T-helper 1 cell (primary cell): Measurements from ENCODE around the gene IMPA2.
"Not testable (repeated sequence)": the region's sequence is repeated elsewhere in the genome, so short reads cannot be mapped to it uniquely, and the experiment has no call there.

Source experiments
- DNase-seq, 5 donors: peaks; one replicate each; pipeline ENCODE4 v3.0.0-alpha.2; 2012 to 2020

IMPA2 gene

GRCh38 chr18:12052866-12053265 is 71.6 kb downstream of the IMPA2 start:
- DNase-seq = no peak

GRCh38 chr18:12053289-12053688 is 72.0 kb downstream of the IMPA2 start:
- DNase-seq = no peak

GRCh38 chr18:12056034-12056883 is 75.0 kb downstream of the IMPA2 start:
- DNase-seq = no peak

GRCh38 chr18:12056884-12057402 is 75.6 kb downstream of the IMPA2 start:
- no peak for DNase-seq

GRCh38 chr18:12057419-12058039 is 76.2 kb downstream of the IMPA2 start:
- no peak for DNase-seq

- DNase-seq = no peak
Measured at GRCh38 chr18:12059334-12060181, 78.3 kb downstream of the IMPA2 start.

GRCh38 chr18:12060182-12060870 is 79.0 kb downstream of the IMPA2 start:
- DNase-seq = no peak

- DNase-seq = no peak
Measured at GRCh38 chr18:12061685-12062084, 80.4 kb downstream of the IMPA2 start.

- DNase-seq = no peak
Measured at GRCh38 chr18:12062974-12063373, 81.7 kb downstream of the IMPA2 start.

GRCh38 chr18:12064086-12064763 is 82.9 kb downstream of the IMPA2 start:
- no peak for DNase-seq

GRCh38 chr18:12065397-12065796 is 84.1 kb downstream of the IMPA2 start:
- DNase-seq = no peak

- no peak for DNase-seq
Measured at GRCh38 chr18:12066910-12067511, 85.7 kb downstream of the IMPA2 start.

GRCh38 chr18:12067671-12068070 is 86.4 kb downstream of the IMPA2 start:
- DNase-seq = no peak

GRCh38 chr18:12068316-12068949 is 87.1 kb downstream of the IMPA2 start:
- DNase-seq = not testable (repeated sequence)

- no peak for DNase-seq
Measured at GRCh38 chr18:12068950-12069320, 87.6 kb downstream of the IMPA2 start.

GRCh38 chr18:12071066-12071465 is 89.8 kb downstream of the IMPA2 start:
- not testable (repeated sequence) for DNase-seq

- no peak for DNase-seq
Measured at GRCh38 chr18:12072996-12073395, 91.7 kb downstream of the IMPA2 start.

GRCh38 chr18:12074736-12075135 is 93.4 kb downstream of the IMPA2 start:
- DNase-seq = no peak

- DNase-seq = no peak
Measured at GRCh38 chr18:12076424-12077140, 95.3 kb downstream of the IMPA2 start.

- DNase-seq = not testable (repeated sequence)
Measured at GRCh38 chr18:12077994-12078393, 96.7 kb downstream of the IMPA2 start.
